ENCODE measurements around the gene ZNF446.
A peak's percentile ranks its signal among the peaks of the same experiment; 100 is the strongest.

The ZNF446 gene

DNA sequence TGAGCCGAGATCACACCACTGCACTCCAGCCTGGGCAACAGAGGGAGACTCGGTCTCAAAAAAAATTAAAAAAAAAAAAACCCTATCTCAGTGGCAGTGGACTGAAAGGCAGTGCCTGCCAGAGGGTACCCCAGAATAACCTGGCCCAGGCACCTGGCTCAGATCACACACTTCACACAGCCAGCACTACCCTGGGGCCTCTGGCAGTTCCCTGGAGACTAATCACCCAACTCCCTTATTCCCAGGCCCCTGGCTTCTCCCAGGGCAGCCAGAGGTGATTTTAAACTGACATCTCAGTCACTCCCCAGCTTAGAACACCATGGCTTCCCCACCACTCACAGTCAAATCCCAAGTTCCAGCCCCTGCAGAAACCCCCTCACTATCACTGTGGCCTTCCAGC, 39.1 kb downstream of the ZNF446 start:
- TF ChIP-seq, protein P1, sequence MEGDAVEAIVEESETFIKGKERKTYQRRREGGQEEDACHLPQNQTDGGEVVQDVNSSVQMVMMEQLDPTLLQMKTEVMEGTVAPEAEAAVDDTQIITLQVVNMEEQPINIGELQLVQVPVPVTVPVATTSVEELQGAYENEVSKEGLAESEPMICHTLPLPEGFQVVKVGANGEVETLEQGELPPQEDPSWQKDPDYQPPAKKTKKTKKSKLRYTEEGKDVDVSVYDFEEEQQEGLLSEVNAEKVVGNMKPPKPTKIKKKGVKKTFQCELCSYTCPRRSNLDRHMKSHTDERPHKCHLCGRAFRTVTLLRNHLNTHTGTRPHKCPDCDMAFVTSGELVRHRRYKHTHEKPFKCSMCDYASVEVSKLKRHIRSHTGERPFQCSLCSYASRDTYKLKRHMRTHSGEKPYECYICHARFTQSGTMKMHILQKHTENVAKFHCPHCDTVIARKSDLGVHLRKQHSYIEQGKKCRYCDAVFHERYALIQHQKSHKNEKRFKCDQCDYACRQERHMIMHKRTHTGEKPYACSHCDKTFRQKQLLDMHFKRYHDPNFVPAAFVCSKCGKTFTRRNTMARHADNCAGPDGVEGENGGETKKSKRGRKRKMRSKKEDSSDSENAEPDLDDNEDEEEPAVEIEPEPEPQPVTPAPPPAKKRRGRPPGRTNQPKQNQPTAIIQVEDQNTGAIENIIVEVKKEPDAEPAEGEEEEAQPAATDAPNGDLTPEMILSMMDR (IDR thresholded peaks at IDR 0.05; ENCODE audit: low read depth, low read length, missing control alignments), result no peak
- H3K4me3 ChIP-seq (ENCODE audit: low read depth, low read length), result no peak overlapping the region

GRCh38 chr19:58516246-58516836, 40.2 kb downstream of the ZNF446 start:
- no peak overlapping the region for H3K4me3 ChIP-seq (ENCODE audit: low read depth, low read length)

More for the DNA sequence above, 39.1 kb downstream of the ZNF446 start:
- DNase-seq (ENCODE audit: low read depth), result no peak

GRCh38 chr19:58516964-58517833, 41.0 kb downstream of the ZNF446 start:
- TF ChIP-seq, protein P1 (IDR thresholded peaks at IDR 0.05; ENCODE audit: low read depth, low read length, missing control alignments), result no peak
- no peak for DNase-seq (ENCODE audit: low read depth)
- H3K4me3 ChIP-seq (ENCODE audit: low read depth, low read length), result no peak overlapping the region

More at GRCh38 chr19:58516246-58516836, 40.2 kb downstream of the ZNF446 start:
- DNase-seq (ENCODE audit: low read depth), result no peak
- TF ChIP-seq, protein P1 (IDR thresholded peaks at IDR 0.05; ENCODE audit: low read depth, low read length, missing control alignments), result no peak

GRCh38 chr19:58518256-58519086, 42.3 kb downstream of the ZNF446 start:
- TF ChIP-seq, protein P1 (IDR thresholded peaks at IDR 0.05; ENCODE audit: low read depth, low read length, missing control alignments), result no peak
- peak overlapping the region; percentile 70 for H3K4me3 ChIP-seq (ENCODE audit: low read depth, low read length)
- DNase-seq (ENCODE audit: low read depth), result no peak

DNA sequence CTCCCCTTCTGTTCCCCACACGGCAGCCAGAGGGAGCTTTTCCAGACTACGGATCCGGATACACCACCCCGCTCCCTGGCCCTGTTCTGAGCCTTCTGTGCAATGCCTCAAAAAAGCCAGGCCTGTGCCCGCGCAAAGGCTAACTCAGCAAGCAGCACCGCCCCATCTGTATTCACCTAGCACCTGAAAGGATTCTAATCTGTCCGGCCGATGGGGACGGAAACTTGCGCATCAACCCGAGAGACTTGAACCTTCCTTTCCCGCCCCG, 42.9 kb downstream of the ZNF446 start:
- DNase-seq (ENCODE audit: low read depth), result no peak
- H3K4me3 ChIP-seq (ENCODE audit: low read depth, low read length), result peak overlapping the region; percentile 70
- TF ChIP-seq, protein P1 (IDR thresholded peaks at IDR 0.05; ENCODE audit: low read depth, low read length, missing control alignments), result peak; percentile 55

GRCh38 chr19:58519355-58520256, 43.5 kb downstream of the ZNF446 start, which contains the start of gene ZBTB45:
TSS of gene ZBTB45 (minus strand) at chr19:58519810. CDS start at chr19:58517673, 2,137 bp downstream.
- TF ChIP-seq, protein P1 (IDR thresholded peaks at IDR 0.05; ENCODE audit: low read depth, low read length, missing control alignments), result peak; percentile 77
- H3K4me3 ChIP-seq (ENCODE audit: low read depth, low read length), result peak within 1 kb of the TSS; percentile 70
- peak; percentile 92 for DNase-seq (ENCODE audit: low read depth)
